WTC11 (cell line): ENCODE data around the gene MIR17HG. TPM values are rescaled to one million over a fixed set of nuclear protein-coding genes. Genes with fewer than 3 reads are reported as not detected.
A peak's percentile ranks its signal among the peaks of the same experiment; 100 is the strongest.

ENCODE experiments used
- ATAC-seq: fragments of 200-7000 bp; cut with Tn5 transposase; 2 replicates; pipeline ENCODE4 v1.10.0; 2021; ENCODE audit warnings: mild to moderate bottlenecking, moderate library complexity
- CTCF ChIA-PET: fragments of 300-600 bp; sonication (Branson Sonifier 250); formaldehyde crosslinking; loops from one replicate; lab custom pipeline; 2021; ENCODE audit warnings: antibody characterized with exemption; lab: Charles Lee
- POLR2A ChIA-PET: fragments of 350-600 bp; sonication (Branson Sonifier 250); formaldehyde crosslinking; loops from one replicate; lab custom pipeline; 2021; ENCODE audit warnings: antibody characterized with exemption; lab: Charles Lee
- DNase-seq: peaks from one replicate; pipeline ENCODE4 v3.0.0; 2021; ENCODE audit warnings: low spot score
- H3K27ac Mint-ChIP-seq: 2 replicates; pipeline ENCODE4 v1.8.0; 2021; ENCODE audit warnings: mixed read lengths
- H3K27me3 Mint-ChIP-seq: 2 replicates; pipeline ENCODE4 v1.8.0; 2021; ENCODE audit warnings: low read depth, mild to moderate bottlenecking, moderate library complexity, mixed read lengths
- H3K36me3 Mint-ChIP-seq: 2 replicates; pipeline ENCODE4 v1.8.0; 2021; ENCODE audit warnings: mixed read lengths
- H3K4me1 Mint-ChIP-seq: 2 replicates; pipeline ENCODE4 v1.8.0; 2022; ENCODE audit warnings: mixed read lengths
- H3K4me3 Mint-ChIP-seq: 2 replicates; pipeline ENCODE4 v1.8.0; 2021; ENCODE audit warnings: mild to moderate bottlenecking, moderate library complexity, mixed read lengths
- H3K9me3 Mint-ChIP-seq: 2 replicates; pipeline ENCODE4 v1.8.0; 2021; ENCODE audit warnings: mixed read lengths
- CREB1 ChIP-seq: sonication (generic); formaldehyde crosslinking; IDR thresholded peaks from 2 replicates; pipeline ENCODE4 v1.8.0; 2023; ENCODE audit warnings: mild to moderate bottlenecking, missing genetic modification reagents
- CREM ChIP-seq: sonication (generic); formaldehyde crosslinking; IDR thresholded peaks from 2 replicates; pipeline ENCODE4 v1.8.1; 2022; ENCODE audit warnings: mild to moderate bottlenecking, missing genetic modification reagents, moderate library complexity
- ETV6 ChIP-seq: sonication (generic); formaldehyde crosslinking; IDR thresholded peaks from 2 replicates; pipeline ENCODE4 v1.8.1; 2022; ENCODE audit warnings: mild to moderate bottlenecking, missing genetic modification reagents
- FOXP1 ChIP-seq: sonication (generic); formaldehyde crosslinking; IDR thresholded peaks from 2 replicates; pipeline ENCODE4 v1.8.0; 2022; ENCODE audit warnings: missing genetic modification reagents, mild to moderate bottlenecking, moderate library complexity, borderline replicate concordance
- HMGA2 ChIP-seq: fragments of 250-450 bp; sonication (Bioruptor Pico); IDR thresholded peaks from 2 replicates; pipeline ENCODE4 v1.4.0; 2021; ENCODE audit warnings: mild to moderate bottlenecking, moderate library complexity
- NR1H2 ChIP-seq: sonication (generic); formaldehyde crosslinking; IDR thresholded peaks from 2 replicates; pipeline ENCODE4 v1.9.0; 2021; ENCODE audit warnings: mild to moderate bottlenecking, moderate library complexity, missing genetic modification reagents
- NR2C2 ChIP-seq: sonication (generic); formaldehyde crosslinking; IDR thresholded peaks from 2 replicates; pipeline ENCODE4 v1.8.0; 2022; ENCODE audit warnings: mild to moderate bottlenecking, missing genetic modification reagents
- NR3C1 ChIP-seq: sonication (generic); formaldehyde crosslinking; conservative IDR thresholded peaks from 2 replicates; pipeline ENCODE4 v1.8.1; 2023; ENCODE audit warnings: low read depth, mild to moderate bottlenecking, missing genetic modification reagents
- SMAD3 ChIP-seq: sonication (generic); formaldehyde crosslinking; IDR thresholded peaks from 2 replicates; pipeline ENCODE4 v1.8.0; 2022; ENCODE audit warnings: missing genetic modification reagents, mild to moderate bottlenecking, borderline replicate concordance
- SP1 ChIP-seq: sonication (generic); formaldehyde crosslinking; conservative IDR thresholded peaks from 2 replicates; pipeline ENCODE4 v1.8.1; 2022; ENCODE audit warnings: missing genetic modification reagents
- ZBTB21 ChIP-seq: sonication (generic); formaldehyde crosslinking; IDR thresholded peaks from 2 replicates; pipeline ENCODE4 v1.8.1; 2023; ENCODE audit warnings: mild to moderate bottlenecking, missing genetic modification reagents, borderline replicate concordance
- ZNF263 ChIP-seq: sonication (generic); formaldehyde crosslinking; IDR thresholded peaks from 2 replicates; pipeline ENCODE4 v1.8.1; 2022; ENCODE audit warnings: low read depth, mild to moderate bottlenecking, moderate library complexity, missing genetic modification reagents
- ZNF317 ChIP-seq: sonication (generic); formaldehyde crosslinking; IDR thresholded peaks from 2 replicates; pipeline ENCODE4 v1.8.1; 2023; ENCODE audit warnings: low read depth, mild to moderate bottlenecking, moderate library complexity, missing genetic modification reagents, borderline replicate concordance
- total RNA-seq: library from RNA; stranded (reverse); gene quantifications from 3 replicates; pipeline ENCODE4 v1.2.3, GENCODE V29; 2021
- TF ChIP-seq, protein P1 (sequence below): sonication (generic); formaldehyde crosslinking; conservative IDR thresholded peaks from 2 replicates; pipeline ENCODE4 v1.8.1; 2023; ENCODE audit warnings: mild to moderate bottlenecking, low read depth, missing genetic modification reagents, moderate library complexity
- TF ChIP-seq, protein P2 (sequence below): fragments of 250-450 bp; sonication (Bioruptor Pico); IDR thresholded peaks from 2 replicates; pipeline ENCODE4 v2.1.2; 2022; ENCODE audit warnings: mild to moderate bottlenecking, moderate library complexity
- TF ChIP-seq, protein P3 (sequence below): sonication (generic); formaldehyde crosslinking; IDR thresholded peaks from 2 replicates; pipeline ENCODE4 v1.8.0; 2023; ENCODE audit warnings: mild to moderate bottlenecking, missing genetic modification reagents
- TF ChIP-seq, protein P4 (sequence below): fragments of 200-600 bp; IDR thresholded peaks from 2 replicates; pipeline ENCODE4 v1.8.0; 2022; ENCODE audit warnings: antibody characterized with exemption
- TF ChIP-seq, protein P5 (sequence below): fragments of 250-450 bp; sonication (Bioruptor Pico); IDR thresholded peaks from 2 replicates; pipeline ENCODE4 v1.9.0; 2021; ENCODE audit warnings: mild to moderate bottlenecking, borderline replicate concordance
- TF ChIP-seq, protein P6 (sequence below): sonication (generic); formaldehyde crosslinking; IDR thresholded peaks from 2 replicates; pipeline ENCODE4 v1.8.0; 2022; ENCODE audit warnings: missing genetic modification reagents

MIR17HG gene
- total RNA-seq, 1 experiment from 2014 or later, result 37.1 TPM

DNA sequence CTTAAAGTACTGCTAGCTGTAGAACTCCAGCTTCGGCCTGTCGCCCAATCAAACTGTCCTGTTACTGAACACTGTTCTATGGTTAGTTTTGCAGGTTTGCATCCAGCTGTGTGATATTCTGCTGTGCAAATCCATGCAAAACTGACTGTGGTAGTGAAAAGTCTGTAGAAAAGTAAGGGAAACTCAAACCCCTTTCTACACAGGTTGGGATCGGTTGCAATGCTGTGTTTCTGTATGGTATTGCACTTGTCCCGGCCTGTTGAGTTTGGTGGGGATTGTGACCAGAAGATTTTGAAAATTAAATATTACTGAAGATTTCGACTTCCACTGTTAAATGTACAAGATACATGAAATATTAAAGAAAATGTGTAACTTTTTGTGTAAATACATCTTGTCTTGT, 3.6 kb downstream of the MIR17HG start:
- DNase-seq (no peak), ATAC-seq (no peak)
- no peaks in the 10 kb centered on the region for H3K9me3 Mint-ChIP-seq
- no peaks in the 10 kb centered on the region for H3K27me3 Mint-ChIP-seq
- ChIA-PET POLR2A (no interaction called here), CTCF (no interaction called here)
- H3K4me3 Mint-ChIP-seq, result peak overlapping the region; percentile 87
- peak overlapping the region; percentile 85 for H3K27ac Mint-ChIP-seq
- H3K36me3 Mint-ChIP-seq, result peaks cover 72% of the 10 kb centered on the region
- peaks cover 53% of the 10 kb centered on the region for H3K4me1 Mint-ChIP-seq
- TF ChIP-seq ZNF317 (CRISPR knock-in tag) (no peak), NR2C2 (CRISPR knock-in tag) (no peak), NR1H2 (no peak), SP1 (CRISPR knock-in tag) (no peak), HMGA2 (no peak), ZBTB21 (CRISPR knock-in tag) (no peak), ZNF263 (CRISPR knock-in tag) (no peak), SMAD3 (CRISPR knock-in tag) (no peak), ETV6 (CRISPR knock-in tag) (no peak), FOXP1 (CRISPR knock-in tag) (no peak)
- TF ChIP-seq, protein P1, sequence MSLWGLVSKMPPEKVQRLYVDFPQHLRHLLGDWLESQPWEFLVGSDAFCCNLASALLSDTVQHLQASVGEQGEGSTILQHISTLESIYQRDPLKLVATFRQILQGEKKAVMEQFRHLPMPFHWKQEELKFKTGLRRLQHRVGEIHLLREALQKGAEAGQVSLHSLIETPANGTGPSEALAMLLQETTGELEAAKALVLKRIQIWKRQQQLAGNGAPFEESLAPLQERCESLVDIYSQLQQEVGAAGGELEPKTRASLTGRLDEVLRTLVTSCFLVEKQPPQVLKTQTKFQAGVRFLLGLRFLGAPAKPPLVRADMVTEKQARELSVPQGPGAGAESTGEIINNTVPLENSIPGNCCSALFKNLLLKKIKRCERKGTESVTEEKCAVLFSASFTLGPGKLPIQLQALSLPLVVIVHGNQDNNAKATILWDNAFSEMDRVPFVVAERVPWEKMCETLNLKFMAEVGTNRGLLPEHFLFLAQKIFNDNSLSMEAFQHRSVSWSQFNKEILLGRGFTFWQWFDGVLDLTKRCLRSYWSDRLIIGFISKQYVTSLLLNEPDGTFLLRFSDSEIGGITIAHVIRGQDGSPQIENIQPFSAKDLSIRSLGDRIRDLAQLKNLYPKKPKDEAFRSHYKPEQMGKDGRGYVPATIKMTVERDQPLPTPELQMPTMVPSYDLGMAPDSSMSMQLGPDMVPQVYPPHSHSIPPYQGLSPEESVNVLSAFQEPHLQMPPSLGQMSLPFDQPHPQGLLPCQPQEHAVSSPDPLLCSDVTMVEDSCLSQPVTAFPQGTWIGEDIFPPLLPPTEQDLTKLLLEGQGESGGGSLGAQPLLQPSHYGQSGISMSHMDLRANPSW (CRISPR knock-in tag), result no peak
- TF ChIP-seq, protein P2, sequence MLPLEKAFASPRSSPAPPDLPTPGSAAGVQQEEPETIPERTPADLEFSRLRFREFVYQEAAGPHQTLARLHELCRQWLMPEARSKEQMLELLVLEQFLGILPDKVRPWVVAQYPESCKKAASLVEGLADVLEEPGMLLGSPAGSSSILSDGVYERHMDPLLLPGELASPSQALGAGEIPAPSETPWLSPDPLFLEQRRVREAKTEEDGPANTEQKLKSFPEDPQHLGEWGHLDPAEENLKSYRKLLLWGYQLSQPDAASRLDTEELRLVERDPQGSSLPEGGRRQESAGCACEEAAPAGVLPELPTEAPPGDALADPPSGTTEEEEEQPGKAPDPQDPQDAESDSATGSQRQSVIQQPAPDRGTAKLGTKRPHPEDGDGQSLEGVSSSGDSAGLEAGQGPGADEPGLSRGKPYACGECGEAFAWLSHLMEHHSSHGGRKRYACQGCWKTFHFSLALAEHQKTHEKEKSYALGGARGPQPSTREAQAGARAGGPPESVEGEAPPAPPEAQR (CRISPR knock-in tag), result no peak
- TF ChIP-seq, protein P3, sequence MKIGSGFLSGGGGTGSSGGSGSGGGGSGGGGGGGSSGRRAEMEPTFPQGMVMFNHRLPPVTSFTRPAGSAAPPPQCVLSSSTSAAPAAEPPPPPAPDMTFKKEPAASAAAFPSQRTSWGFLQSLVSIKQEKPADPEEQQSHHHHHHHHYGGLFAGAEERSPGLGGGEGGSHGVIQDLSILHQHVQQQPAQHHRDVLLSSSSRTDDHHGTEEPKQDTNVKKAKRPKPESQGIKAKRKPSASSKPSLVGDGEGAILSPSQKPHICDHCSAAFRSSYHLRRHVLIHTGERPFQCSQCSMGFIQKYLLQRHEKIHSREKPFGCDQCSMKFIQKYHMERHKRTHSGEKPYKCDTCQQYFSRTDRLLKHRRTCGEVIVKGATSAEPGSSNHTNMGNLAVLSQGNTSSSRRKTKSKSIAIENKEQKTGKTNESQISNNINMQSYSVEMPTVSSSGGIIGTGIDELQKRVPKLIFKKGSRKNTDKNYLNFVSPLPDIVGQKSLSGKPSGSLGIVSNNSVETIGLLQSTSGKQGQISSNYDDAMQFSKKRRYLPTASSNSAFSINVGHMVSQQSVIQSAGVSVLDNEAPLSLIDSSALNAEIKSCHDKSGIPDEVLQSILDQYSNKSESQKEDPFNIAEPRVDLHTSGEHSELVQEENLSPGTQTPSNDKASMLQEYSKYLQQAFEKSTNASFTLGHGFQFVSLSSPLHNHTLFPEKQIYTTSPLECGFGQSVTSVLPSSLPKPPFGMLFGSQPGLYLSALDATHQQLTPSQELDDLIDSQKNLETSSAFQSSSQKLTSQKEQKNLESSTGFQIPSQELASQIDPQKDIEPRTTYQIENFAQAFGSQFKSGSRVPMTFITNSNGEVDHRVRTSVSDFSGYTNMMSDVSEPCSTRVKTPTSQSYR (CRISPR knock-in tag), result no peak
- TF ChIP-seq, all 79 proteins: peak for 0

DNA sequence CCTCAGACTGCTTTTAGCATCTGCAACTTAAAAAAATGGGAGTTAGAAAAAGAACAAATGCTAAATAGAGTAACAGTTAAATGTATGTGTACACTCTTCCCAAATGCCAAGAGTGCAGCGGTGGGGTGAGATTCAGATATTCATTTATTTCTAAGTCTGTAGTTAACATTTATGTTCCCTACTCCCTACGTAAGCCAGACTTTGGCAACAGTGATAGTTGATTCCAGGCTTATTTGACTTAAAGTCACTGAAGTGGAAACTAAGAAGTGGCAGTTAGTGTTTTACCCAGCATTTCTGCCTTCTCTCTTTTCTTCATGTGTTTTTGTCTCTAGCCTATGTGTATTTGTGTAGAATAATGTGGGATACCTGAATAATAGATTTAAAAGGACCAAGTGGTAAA, 4.5 kb downstream of the MIR17HG start:
- peaks cover 75% of the 10 kb centered on the region for H3K36me3 Mint-ChIP-seq
- TF ChIP-seq ZBTB21 (CRISPR knock-in tag), result no peak
- TF ChIP-seq, protein P4, sequence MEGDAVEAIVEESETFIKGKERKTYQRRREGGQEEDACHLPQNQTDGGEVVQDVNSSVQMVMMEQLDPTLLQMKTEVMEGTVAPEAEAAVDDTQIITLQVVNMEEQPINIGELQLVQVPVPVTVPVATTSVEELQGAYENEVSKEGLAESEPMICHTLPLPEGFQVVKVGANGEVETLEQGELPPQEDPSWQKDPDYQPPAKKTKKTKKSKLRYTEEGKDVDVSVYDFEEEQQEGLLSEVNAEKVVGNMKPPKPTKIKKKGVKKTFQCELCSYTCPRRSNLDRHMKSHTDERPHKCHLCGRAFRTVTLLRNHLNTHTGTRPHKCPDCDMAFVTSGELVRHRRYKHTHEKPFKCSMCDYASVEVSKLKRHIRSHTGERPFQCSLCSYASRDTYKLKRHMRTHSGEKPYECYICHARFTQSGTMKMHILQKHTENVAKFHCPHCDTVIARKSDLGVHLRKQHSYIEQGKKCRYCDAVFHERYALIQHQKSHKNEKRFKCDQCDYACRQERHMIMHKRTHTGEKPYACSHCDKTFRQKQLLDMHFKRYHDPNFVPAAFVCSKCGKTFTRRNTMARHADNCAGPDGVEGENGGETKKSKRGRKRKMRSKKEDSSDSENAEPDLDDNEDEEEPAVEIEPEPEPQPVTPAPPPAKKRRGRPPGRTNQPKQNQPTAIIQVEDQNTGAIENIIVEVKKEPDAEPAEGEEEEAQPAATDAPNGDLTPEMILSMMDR, result no peak
- TF ChIP-seq, protein P5, sequence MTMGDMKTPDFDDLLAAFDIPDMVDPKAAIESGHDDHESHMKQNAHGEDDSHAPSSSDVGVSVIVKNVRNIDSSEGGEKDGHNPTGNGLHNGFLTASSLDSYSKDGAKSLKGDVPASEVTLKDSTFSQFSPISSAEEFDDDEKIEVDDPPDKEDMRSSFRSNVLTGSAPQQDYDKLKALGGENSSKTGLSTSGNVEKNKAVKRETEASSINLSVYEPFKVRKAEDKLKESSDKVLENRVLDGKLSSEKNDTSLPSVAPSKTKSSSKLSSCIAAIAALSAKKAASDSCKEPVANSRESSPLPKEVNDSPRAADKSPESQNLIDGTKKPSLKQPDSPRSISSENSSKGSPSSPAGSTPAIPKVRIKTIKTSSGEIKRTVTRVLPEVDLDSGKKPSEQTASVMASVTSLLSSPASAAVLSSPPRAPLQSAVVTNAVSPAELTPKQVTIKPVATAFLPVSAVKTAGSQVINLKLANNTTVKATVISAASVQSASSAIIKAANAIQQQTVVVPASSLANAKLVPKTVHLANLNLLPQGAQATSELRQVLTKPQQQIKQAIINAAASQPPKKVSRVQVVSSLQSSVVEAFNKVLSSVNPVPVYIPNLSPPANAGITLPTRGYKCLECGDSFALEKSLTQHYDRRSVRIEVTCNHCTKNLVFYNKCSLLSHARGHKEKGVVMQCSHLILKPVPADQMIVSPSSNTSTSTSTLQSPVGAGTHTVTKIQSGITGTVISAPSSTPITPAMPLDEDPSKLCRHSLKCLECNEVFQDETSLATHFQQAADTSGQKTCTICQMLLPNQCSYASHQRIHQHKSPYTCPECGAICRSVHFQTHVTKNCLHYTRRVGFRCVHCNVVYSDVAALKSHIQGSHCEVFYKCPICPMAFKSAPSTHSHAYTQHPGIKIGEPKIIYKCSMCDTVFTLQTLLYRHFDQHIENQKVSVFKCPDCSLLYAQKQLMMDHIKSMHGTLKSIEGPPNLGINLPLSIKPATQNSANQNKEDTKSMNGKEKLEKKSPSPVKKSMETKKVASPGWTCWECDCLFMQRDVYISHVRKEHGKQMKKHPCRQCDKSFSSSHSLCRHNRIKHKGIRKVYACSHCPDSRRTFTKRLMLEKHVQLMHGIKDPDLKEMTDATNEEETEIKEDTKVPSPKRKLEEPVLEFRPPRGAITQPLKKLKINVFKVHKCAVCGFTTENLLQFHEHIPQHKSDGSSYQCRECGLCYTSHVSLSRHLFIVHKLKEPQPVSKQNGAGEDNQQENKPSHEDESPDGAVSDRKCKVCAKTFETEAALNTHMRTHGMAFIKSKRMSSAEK (CRISPR knock-in tag), result no peak
- no peak for TF ChIP-seq CREB1 (CRISPR knock-in tag)
- TF ChIP-seq, protein P6, sequence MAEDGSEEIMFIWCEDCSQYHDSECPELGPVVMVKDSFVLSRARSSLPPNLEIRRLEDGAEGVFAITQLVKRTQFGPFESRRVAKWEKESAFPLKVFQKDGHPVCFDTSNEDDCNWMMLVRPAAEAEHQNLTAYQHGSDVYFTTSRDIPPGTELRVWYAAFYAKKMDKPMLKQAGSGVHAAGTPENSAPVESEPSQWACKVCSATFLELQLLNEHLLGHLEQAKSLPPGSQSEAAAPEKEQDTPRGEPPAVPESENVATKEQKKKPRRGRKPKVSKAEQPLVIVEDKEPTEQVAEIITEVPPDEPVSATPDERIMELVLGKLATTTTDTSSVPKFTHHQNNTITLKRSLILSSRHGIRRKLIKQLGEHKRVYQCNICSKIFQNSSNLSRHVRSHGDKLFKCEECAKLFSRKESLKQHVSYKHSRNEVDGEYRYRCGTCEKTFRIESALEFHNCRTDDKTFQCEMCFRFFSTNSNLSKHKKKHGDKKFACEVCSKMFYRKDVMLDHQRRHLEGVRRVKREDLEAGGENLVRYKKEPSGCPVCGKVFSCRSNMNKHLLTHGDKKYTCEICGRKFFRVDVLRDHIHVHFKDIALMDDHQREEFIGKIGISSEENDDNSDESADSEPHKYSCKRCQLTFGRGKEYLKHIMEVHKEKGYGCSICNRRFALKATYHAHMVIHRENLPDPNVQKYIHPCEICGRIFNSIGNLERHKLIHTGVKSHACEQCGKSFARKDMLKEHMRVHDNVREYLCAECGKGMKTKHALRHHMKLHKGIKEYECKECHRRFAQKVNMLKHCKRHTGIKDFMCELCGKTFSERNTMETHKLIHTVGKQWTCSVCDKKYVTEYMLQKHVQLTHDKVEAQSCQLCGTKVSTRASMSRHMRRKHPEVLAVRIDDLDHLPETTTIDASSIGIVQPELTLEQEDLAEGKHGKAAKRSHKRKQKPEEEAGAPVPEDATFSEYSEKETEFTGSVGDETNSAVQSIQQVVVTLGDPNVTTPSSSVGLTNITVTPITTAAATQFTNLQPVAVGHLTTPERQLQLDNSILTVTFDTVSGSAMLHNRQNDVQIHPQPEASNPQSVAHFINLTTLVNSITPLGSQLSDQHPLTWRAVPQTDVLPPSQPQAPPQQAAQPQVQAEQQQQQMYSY, result no peak
- no peak for TF ChIP-seq CREM
- TF ChIP-seq NR3C1 (CRISPR knock-in tag), result no peak

More for the DNA sequence above, 4.5 kb downstream of the MIR17HG start:
- Mint-ChIP-seq H3K4me1 (peaks cover 49% of the 10 kb centered on the region), H3K4me3 (peak overlapping the region; percentile 87), H3K27me3 (no peaks in the 10 kb centered on the region), H3K9me3 (no peaks in the 10 kb centered on the region), H3K27ac (peak overlapping the region; percentile 85)
- DNase-seq (no peak), ATAC-seq (no peak)
- CTCF ChIA-PET, result no interaction called here
- POLR2A ChIA-PET, result no interaction called here
